ENCODE data around the gene BMPER.

GRCh38 chr7:34091321-34091917 lies 186.1 kb downstream of the BMPER start:
- TF ChIP-seq CTCF (IDR thresholded peaks at IDR 0.05) (peak; percentile 59; the same call in 1 of the 2 replicates), POLR2AphosphoS5 (IDR thresholded peaks at IDR 0.05; ENCODE audit: low read depth, low read length) (no peak)
